Skin of body (tissue), 2 donors: ENCODE results near the gene STK16. TPM values are rescaled to one million over a fixed set of nuclear protein-coding genes. Genes with fewer than 3 reads are reported as not detected.

ENCODE experiments used
- small RNA-seq: library from RNA; depleted of rRNA; stranded (forward); fragments of <200 nt; gene quantifications from one replicate; pipeline ENCODE3, GENCODE V24; 2014; ENCODE audit warnings: low replicate concordance
- total RNA-seq: library from RNA; depleted of rRNA; stranded (reverse); fragments of >200 nt; gene quantifications from one replicate; pipeline ENCODE4 v1.2.3, GENCODE V29; 2014

STK16 gene
- total RNA-seq, 1 donor from 2014 or later = 8.2 TPM

Small RNA genes within 50 kb of the gene (small RNA-seq; reads per million reads assigned to genes)
- gene MIR153-1 = 0.07 reads per million

Other genes with a start within 250 kb of the STK16 start
- gene CFAP65, start 204.0 kb upstream of the STK16 start, total RNA-seq = not detected
- gene IHH, start 184.6 kb upstream of the STK16 start, total RNA-seq = 0.10 TPM
- gene NHEJ1, start 84.7 kb upstream of the STK16 start, total RNA-seq = 10.7 TPM
- 1.5 TPM for gene SLC23A3, start 75.5 kb upstream of the STK16 start, total RNA-seq
- gene CNPPD1, start 68.6 kb upstream of the STK16 start, total RNA-seq = 24.1 TPM
- gene RETREG2, start 67.2 kb upstream of the STK16 start, total RNA-seq = 31.2 TPM
- gene ZFAND2B, start 38.7 kb upstream of the STK16 start, total RNA-seq = 14.1 TPM
- 23.8 TPM for gene ABCB6, start 26.5 kb upstream of the STK16 start, total RNA-seq
- gene ATG9A, start 15.8 kb upstream of the STK16 start, total RNA-seq = 24.7 TPM
- 41.6 TPM for gene ANKZF1, start 15.7 kb upstream of the STK16 start, total RNA-seq
- 6.8 TPM for gene GLB1L, start within 50 bp of the STK16 start, total RNA-seq
- gene TUBA4B, start 7.8 kb downstream of the STK16 start, total RNA-seq = not detected
- 35.7 TPM for gene TUBA4A, start 8.4 kb downstream of the STK16 start, total RNA-seq
- gene DNAJB2, start 33.9 kb downstream of the STK16 start, total RNA-seq = 46.7 TPM
- not detected for gene PTPRN, start 63.9 kb downstream of the STK16 start, total RNA-seq
- gene RESP18, start 87.3 kb downstream of the STK16 start, total RNA-seq = not detected
- 42.4 TPM for gene DNPEP, start 142.4 kb downstream of the STK16 start, total RNA-seq
- gene DES, start 172.9 kb downstream of the STK16 start, total RNA-seq = 318 TPM
- 10.5 TPM for gene SPEG, start 189.4 kb downstream of the STK16 start, total RNA-seq